Activated CD4-positive, CD25-positive, alpha-beta regulatory T cell treated with anti-CD3 and anti-CD28 coated beads, Interleukin-2, amount 50 U/mL, for 24 hours (primary cell): Measurements from ENCODE around the gene DLX4.

Experiments used
- ATAC-seq, 2 donors: fragments of 150-1000 bp; cut with Tn5 transposase; one replicate each; pipeline ENCODE4 v1.10.0; 2021; ENCODE audit warnings: mild to moderate bottlenecking in 1 of 2, moderate library complexity in 1 of 2

DLX4 gene

DNA sequence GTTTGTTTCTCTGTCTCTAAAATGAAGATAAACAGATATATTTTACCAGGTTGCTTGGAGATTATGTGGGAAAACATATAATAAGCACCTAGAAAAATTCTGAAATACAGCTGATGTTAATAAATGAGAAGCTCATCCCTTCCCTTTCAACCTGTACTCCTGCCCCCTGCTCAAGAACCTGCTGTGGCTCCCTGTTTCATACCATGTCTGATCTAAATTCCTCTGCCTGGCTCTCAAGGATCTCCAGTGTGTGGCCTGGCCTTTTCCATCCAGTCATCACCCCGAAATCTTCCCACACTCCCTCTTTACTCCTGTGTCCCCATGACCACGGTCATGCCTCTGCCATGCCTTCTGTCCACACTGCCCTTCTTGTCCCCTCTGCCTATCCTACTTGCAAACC lies 19.4 kb upstream of the DLX4 start:
- no peak for ATAC-seq

DNA sequence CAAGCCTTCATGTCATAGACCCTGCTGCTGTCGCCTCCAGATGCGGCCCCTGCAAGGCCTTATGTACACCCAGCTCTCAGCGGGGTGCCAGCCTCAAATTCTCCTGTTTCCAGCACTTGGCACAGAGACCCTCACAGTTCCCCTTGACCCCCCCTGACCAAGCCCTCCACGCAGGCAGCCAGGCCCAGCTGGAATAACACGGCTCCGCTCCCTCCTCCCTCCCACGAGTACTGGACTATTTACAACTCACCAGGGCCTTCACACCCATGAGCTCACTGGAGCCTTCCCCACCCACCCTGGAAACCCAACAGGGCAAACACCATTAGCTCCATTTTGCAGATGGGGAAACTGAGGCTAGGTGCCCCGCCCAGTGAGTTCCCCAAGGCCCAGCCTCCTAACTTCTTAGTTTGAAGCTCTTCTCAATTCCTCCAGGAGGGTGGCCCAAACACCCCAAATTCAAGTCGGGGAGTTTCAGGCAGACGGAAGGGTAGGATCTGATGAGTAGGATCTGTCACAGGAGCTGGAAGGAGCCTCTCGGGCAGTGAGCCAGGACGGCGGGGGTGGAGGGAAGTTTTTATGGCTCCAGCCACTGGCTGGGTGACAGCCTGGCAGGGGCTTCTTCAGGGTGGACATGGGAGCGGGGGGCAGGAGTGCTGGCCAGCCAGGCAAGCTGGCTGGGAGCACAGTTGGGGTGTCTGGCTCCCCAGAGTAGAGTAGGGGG lies 17.5 kb upstream of the DLX4 start:
- no peak for ATAC-seq

- ATAC-seq: peak; percentile 78 to 83
Measured at GRCh38 chr17:49952209-49952911, 16.6 kb upstream of the DLX4 start.

DNA sequence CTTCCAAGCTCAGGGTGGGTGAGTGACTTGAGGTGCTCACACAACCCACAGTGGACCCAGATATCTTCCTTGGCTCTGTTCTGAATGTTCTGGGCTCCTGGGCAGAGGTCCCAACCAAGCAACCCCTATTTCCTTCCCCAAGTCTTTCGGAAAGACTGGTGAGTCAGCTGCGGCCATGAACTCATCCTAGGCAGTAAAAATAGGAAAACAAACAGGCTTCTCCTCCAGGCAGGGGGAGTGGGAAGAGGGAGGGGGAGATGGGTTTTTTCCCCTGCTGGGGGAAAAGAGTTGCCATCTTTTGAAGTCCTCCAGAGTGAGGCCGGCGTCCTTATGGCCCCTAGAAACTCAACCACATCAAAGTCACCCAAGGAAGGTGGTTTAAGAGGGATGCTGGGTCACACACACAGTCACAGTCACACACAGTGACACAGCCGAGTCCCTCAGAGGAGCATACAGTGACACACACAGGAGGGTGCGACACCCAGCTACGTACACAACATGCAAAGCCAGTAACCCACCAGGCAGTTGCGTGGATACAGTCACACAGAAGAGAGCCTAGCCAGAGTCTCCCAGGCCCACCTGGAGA lies 16.0 kb upstream of the DLX4 start:
- no peak for ATAC-seq

DNA sequence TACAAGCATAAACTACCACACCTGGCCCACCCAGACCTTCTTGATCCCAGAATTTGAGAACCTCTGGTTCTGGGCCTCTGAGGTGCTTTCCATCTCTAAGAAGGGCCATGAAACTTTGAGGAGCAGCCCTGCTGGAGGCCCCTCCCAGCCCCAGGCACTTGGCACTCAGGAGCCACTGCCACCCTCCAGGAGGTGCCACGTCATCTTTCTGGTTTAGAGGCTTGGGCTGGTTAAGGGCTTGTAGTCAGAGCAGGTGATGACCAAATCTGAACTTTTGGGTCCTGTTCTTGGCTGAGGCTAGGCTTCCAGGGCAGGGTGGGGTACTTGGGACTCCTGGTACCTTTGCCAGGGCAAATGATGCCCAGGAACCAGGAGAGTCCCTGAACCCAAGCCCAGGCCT lies 13.8 kb upstream of the DLX4 start:
- ATAC-seq: peak in 1 of 2 donors; percentile 17

DNA sequence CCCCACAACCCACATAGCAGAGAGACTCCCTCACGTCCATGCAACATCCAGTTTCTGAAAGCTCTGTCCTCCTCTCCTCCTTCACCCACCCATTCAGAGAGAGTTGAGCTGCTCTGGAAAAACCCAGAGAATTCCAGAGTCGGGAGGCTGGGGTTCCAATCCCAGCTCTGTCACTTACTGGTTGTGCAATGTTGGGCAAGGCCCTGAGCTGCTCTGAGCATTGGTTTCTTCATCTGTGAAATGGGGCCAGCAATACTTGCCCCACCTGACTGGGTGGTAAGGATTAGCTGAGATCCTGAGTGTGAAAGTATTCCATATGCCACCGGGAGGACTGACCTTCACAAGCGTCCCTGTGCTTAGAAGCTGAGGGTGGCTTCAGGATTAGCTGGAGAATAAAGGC lies 12.2 kb upstream of the DLX4 start:
- ATAC-seq: no peak

- ATAC-seq: no peak
Measured at GRCh38 chr17:49957350-49957749, 11.6 kb upstream of the DLX4 start.

GRCh38 chr17:49958723-49959122 lies 10.3 kb upstream of the DLX4 start:
- ATAC-seq: no peak

DNA sequence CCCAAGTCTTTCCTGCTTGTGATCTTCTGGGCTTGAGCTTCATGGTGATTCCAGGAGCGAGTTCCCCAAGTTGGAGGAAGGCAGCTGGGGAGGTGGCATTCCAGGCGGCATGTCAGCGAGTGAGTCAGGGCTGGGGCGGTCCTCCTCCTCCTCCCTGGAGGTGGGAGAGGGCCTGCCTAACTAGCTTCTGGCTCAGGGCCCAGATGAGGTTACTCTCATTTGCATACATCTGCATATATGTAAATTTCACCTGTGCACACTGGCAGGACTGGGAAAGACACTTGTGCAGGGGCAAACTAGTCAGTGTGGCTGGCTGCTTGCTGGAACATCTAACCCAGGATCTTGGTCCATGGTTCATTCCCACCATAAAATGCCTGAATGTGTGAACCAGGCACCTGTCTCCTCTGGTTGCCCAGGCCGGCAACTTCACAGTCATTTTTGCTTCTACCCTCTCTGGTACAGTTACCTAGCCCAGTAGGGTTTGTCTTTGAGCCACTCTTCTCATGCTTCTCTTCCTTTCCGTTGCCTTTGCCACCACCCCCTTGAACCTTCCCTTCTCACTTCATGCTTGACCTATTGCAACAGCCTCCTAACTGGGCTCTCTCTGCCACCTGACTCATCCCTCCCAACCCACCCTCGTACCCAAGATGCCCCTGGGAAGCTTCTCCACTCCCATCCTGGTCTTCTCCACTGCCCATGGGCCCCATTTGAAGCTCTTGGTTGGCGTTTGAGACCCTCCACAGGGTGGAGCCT lies 9.6 kb upstream of the DLX4 start:
- no peak for ATAC-seq

DNA sequence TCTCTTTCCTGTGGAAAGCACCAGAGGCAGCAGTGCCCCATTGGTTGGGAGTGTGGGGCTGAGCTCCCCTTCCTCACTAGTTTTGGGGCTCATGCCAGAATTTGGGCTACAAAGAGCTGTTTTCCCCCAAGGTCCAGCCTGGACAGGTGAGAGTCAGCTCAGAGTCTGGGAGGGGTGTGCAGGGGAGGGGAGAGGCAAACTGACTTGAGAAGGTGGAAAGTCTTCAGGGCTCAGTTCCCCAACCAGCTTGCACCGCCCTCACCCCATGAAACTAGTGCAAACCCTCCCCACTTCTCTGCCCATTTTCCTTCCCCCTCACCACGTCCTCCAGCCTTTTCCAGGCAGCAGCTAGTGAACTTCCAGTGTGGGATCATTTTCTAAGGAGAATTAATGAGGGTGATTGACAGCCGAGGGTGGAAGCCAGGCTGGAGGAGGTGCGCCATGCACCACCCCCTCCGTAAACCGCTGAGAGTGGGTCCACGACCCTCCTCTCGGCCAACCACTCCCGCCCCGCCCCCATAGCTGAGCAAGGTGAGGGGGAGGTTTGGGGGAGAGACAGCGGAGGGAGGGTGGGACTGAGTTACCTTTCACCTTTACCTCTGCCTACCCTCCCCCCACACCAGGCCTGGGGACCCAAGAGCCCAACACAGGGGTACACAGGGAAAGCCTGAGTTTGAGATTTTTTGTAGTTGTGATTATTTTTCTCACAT lies 6.2 kb upstream of the DLX4 start:
- ATAC-seq: no peak

DNA sequence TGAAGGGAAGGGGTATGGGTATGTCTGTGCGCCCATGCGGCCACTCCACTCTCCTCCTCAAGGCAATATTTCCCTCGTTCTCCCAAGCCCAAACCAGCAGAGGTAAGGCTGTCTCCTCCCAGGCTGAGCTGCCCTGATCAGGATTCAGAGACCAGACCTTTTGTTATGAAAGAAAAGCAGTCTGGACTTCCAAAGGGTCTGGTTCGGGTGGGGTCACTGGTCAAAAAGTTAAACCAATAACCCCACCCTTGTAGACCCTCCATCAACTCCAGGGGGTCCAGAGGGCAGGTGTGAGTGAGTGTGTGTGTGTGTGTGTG lies 5.7 kb upstream of the DLX4 start:
- no peak for ATAC-seq

DNA sequence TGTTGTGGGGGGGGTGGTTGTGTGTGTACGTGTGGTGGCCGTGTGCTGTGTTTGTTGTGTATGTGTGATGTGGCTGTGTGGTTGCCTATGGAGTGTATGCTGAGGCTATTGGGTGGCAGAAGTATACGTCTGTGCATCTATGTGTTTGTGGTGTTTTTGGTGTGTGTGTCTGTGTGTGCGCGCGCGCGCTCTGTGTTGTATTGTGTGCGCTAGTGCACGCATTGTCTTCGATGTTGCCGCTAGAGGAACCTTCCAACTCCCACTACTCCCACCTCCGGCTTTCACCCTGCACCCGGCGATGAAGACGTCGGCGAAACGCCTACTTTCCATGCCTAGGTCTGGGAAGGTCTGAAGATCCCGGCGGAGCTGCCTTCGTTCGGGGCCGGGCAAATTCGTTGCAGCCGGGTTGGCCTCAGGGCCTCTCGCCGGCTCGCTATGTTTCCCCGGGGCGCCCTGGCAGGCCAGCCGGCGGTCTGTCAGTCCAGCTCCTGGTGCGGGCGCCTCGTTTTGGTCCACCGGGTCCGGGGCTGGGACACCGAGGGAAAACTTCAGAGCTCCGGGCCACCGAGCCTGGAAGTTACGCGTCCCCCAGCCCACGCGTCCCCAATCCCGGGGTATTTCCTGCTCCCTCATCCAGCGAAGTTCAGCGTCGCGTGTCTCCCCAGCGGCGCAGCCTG lies 5.2 kb upstream of the DLX4 start:
- ATAC-seq: no peak

- ATAC-seq: no peak
Measured at GRCh38 chr17:49964303-49964768, 4.7 kb upstream of the DLX4 start.

DNA sequence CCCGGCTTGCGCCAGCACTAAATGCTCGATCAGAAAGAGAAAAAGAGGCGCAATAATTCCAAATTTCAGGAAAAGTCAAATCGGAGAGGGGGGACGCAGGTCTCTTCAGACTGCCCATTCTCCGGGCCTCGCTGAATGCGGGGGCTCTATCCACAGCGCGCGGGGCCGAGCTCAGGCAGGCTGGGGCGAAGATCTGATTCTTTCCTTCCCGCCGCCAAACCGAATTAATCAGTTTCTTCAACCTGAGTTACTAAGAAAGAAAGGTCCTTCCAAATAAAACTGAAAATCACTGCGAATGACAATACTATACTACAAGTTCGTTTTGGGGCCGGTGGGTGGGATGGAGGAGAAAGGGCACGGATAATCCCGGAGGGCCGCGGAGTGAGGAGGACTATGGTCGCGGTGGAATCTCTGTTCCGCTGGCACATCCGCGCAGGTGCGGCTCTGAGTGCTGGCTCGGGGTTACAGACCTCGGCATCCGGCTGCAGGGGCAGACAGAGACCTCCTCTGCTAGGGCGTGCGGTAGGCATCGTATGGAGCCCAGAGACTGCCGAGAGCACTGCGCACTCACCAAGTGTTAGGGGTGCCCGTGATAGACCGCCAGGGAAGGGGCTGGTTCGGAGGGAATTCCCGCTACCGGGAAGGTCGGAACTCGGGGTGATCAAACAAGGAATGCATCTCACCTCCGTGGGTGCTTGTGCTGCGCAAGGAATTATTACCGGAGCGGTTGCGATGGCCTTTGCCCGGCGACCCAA lies 4.0 kb upstream of the DLX4 start:
- no peak for ATAC-seq

DNA sequence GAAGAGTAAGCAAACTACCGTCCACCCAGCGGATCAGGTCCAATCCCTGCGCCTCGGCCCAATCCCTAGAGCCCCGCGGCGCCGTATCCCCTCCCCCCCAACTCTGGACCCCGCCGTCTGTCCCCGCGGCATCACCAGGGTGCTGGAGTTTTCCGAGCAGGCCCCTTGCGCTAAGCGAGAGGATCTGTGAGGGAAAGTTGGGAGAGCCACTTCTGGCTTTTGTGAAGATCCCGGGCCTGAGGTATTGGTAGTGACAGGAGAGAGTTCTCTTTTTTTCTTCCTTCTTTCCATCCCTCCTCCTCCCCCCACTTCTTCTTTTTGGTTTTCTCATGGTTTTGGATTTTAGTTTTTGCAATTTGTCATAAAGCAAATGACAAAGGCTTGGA lies 3.5 kb upstream of the DLX4 start:
- ATAC-seq: no peak

DNA sequence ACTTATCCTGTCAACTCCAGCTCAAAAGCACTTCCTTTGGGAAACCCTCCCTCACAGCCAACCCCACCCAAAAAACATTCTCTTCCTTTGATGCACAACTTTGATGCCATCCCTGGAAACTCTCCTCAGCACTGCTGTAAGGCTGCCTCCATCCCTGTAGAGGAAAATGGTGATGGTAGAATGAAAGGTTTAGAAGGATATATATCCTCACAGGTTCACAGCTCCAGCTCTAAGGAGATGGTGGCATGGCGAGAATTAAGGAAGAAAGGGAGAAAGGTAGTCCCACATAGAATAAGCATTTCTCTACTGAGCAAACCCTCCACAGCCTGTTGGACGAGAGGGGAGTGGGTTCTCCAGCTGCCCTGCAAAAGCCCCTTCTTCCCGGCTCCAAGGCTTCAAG lies 2.2 kb upstream of the DLX4 start:
- ATAC-seq: no peak

- no peak for ATAC-seq
Measured at GRCh38 chr17:49967205-49967604, 1.8 kb upstream of the DLX4 start.

DNA sequence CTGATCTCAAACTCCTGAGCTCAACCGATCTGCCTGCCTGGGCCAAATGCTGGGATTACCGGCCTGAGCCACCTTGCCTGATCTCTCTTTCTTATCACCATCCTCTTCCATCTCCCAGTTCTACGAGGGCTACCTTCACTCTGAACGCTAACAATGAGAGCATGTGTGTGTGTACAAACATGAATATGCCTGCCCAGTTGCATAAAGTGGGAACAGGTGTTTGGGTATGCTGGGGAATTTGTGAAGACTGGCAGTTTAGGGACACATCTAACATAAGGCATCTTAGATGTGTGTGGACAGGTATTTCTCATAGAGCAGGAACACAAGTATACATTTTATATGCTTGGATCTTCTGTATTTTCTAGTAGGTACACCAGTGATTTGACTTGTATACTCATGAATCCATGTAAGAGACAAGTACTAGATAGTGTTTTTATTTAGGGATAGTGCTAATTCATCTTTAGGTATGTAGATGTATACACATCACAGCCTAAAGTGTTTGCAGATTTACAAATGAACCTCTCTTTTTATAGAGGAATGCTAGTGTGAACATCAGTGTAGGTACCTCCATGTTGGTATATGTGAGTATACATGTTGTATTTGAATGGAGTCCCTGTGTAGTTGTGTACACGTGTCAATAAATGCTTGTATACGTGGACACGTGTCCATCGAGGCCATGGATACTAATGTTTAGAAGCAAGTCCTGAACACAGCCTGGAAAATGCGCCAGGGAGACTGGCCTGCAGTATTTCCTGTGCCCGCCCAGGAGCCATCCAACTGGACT lies 1.2 kb upstream of the DLX4 start:
- ATAC-seq: no peak

- ATAC-seq: peak; percentile 78 to 79
Measured at GRCh38 chr17:49968405-49969133, 421 bp upstream of the DLX4 start.

DNA sequence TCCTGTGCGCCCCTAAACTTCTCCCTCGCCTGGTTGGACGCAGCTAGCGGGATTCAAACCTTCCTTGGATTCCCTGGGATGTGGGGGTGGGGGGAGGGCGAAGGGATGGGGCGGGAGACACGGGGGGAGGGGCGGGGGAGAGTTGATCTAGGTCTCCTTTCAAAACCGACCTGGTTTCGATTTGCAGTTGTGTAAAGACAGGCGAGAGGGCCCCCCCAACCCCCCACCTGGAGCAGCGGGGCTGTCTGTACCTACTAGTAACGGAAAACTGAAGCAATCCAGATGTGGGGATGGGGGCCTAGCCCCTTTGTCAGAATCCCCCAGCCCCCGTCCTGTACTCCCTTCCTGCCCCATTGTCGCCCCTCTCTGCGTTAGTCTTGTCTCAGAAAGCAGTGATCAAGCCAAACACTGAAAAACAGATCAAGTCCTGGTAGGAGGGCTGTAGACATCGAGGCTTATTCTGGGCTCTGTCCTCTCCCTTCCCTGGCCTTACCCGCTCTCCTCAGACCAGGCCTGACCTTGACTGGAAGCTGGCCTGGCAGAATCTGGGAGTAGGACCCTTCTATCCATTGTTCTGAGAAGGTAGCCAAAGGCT lies 902 bp downstream of the DLX4 start:
- ATAC-seq: no peak
